Endothelial cell (in vitro differentiated cells): ENCODE data around the gene PAM. TPM values are rescaled to one million over a fixed set of nuclear protein-coding genes. Genes with fewer than 3 reads are reported as not detected.

Experiments used
- DNase-seq: peaks from one replicate; pipeline ENCODE4 v3.0.0; 2021; ENCODE audit warnings: low spot score
- H3K27ac Mint-ChIP-seq: one replicate; pipeline ENCODE4 v1.8.0; 2021; ENCODE audit warnings: mixed read lengths, inconsistent platforms; ENCODE audit not compliant: unreplicated experiment
- H3K27me3 Mint-ChIP-seq: one replicate; pipeline ENCODE4 v1.8.0; 2021; ENCODE audit warnings: mild to moderate bottlenecking, moderate library complexity, mixed read lengths, inconsistent platforms; ENCODE audit not compliant: unreplicated experiment
- H3K36me3 Mint-ChIP-seq: one replicate; pipeline ENCODE4 v1.8.0; 2021; ENCODE audit warnings: mild to moderate bottlenecking, low read depth, mixed read lengths, inconsistent platforms; ENCODE audit not compliant: unreplicated experiment
- H3K4me1 Mint-ChIP-seq: one replicate; pipeline ENCODE4 v1.8.0; 2021; ENCODE audit warnings: mild to moderate bottlenecking, mixed read lengths, inconsistent platforms; ENCODE audit not compliant: unreplicated experiment
- H3K4me3 Mint-ChIP-seq: one replicate; pipeline ENCODE4 v1.8.0; 2021; ENCODE audit warnings: mild to moderate bottlenecking, mixed read lengths, inconsistent platforms; ENCODE audit not compliant: unreplicated experiment
- H3K9me3 Mint-ChIP-seq: one replicate; pipeline ENCODE4 v1.8.0; 2021; ENCODE audit warnings: mixed read lengths, inconsistent platforms; ENCODE audit not compliant: unreplicated experiment
- CTCF ChIP-seq: fragments of 200-600 bp; sonication (generic); IDR thresholded peaks from one replicate; pipeline ENCODE4 v1.5.0; 2021; ENCODE audit warnings: antibody characterized with exemption; ENCODE audit not compliant: unreplicated experiment
- total RNA-seq: library from RNA; stranded (reverse); fragmentation: NEBNext Ultra II Directional; extraction: Animal tissue kit (Norgen Biotek cat#: 25700); gene quantifications from one replicate; pipeline ENCODE4 v1.2.1, GENCODE V29; 2021; ENCODE audit not compliant: unreplicated experiment

The PAM gene
- total RNA-seq, 1 donor from 2014 or later = 255 TPM

- peaks cover 7% of the 10 kb centered on the region for H3K4me1 Mint-ChIP-seq
- no peak for TF ChIP-seq CTCF
- DNase-seq = no peak
- H3K27me3 Mint-ChIP-seq = no peaks in the 10 kb centered on the region
- no peak overlapping the region for H3K27ac Mint-ChIP-seq
- H3K9me3 Mint-ChIP-seq = no peaks in the 10 kb centered on the region
- H3K36me3 Mint-ChIP-seq = no peaks in the 10 kb centered on the region
- H3K4me3 Mint-ChIP-seq = no peak overlapping the region
These were observed 186.0 kb downstream of the PAM start for GRCh38 chr5:102941111-102941510.

GRCh38 chr5:102946414-102946813, 191.3 kb downstream of the PAM start:
- peaks cover 7% of the 10 kb centered on the region for H3K36me3 Mint-ChIP-seq
- H3K4me3 Mint-ChIP-seq = no peak overlapping the region
- no peaks in the 10 kb centered on the region for H3K27me3 Mint-ChIP-seq
- no peak for TF ChIP-seq CTCF
- no peak for DNase-seq
- H3K27ac Mint-ChIP-seq = no peak overlapping the region
- no peaks in the 10 kb centered on the region for H3K4me1 Mint-ChIP-seq
- H3K9me3 Mint-ChIP-seq = no peaks in the 10 kb centered on the region

GRCh38 chr5:102946971-102947370, 191.9 kb downstream of the PAM start:
- Mint-ChIP-seq H3K4me3 (peak overlapping the region; percentile 25), H3K36me3 (peaks cover 7% of the 10 kb centered on the region), H3K9me3 (no peaks in the 10 kb centered on the region), H3K27ac (no peak overlapping the region), H3K4me1 (no peaks in the 10 kb centered on the region), H3K27me3 (no peaks in the 10 kb centered on the region)
- TF ChIP-seq CTCF = no peak
- DNase-seq = no peak

GRCh38 chr5:102955488-102955887, 200.4 kb downstream of the PAM start:
- H3K27ac Mint-ChIP-seq = no peak overlapping the region
- H3K9me3 Mint-ChIP-seq = no peaks in the 10 kb centered on the region
- TF ChIP-seq CTCF = no peak
- DNase-seq = no peak
- no peaks in the 10 kb centered on the region for H3K4me1 Mint-ChIP-seq
- H3K4me3 Mint-ChIP-seq = no peak overlapping the region
- no peaks in the 10 kb centered on the region for H3K36me3 Mint-ChIP-seq
- no peaks in the 10 kb centered on the region for H3K27me3 Mint-ChIP-seq

GRCh38 chr5:102956599-102956998, 201.5 kb downstream of the PAM start:
- H3K9me3 Mint-ChIP-seq = no peaks in the 10 kb centered on the region
- no peaks in the 10 kb centered on the region for H3K27me3 Mint-ChIP-seq
- DNase-seq = no peak
- H3K4me3 Mint-ChIP-seq = no peak overlapping the region
- H3K4me1 Mint-ChIP-seq = no peaks in the 10 kb centered on the region
- no peak overlapping the region for H3K27ac Mint-ChIP-seq
- no peak for TF ChIP-seq CTCF
- no peaks in the 10 kb centered on the region for H3K36me3 Mint-ChIP-seq
